GM12878 (cell line): Measurements from ENCODE around the gene VIPR2. TPM values are rescaled to one million over a fixed set of nuclear protein-coding genes. Genes with fewer than 3 reads are reported as not detected.

Source experiments
- ATAC-seq: fragments of 200-7000 bp; cut with Tn5 transposase; 3 replicates; pipeline ENCODE4 v1.9.1; 2020; ENCODE audit warnings: mild to moderate bottlenecking, moderate library complexity
- BruUV-seq: library from RNA; stranded (reverse); fragments of 400-500 nt; replicated peaks from 2 replicates; lab custom pipeline; 2021; lab: Mats Ljungman, UMichigan
- CTCF ChIA-PET: fragments of 300-600 bp; sonication (Branson Sonifier 250); formaldehyde crosslinking; extraction: SDS; loops from one replicate; lab custom pipeline; 2021; ENCODE audit warnings: inconsistent platforms; lab: Yijun Ruan, JAX
- POLR2A ChIA-PET: fragments of 350-600 bp; formaldehyde crosslinking; extraction: SDS; loops from one replicate; lab custom pipeline; 2021; ENCODE audit warnings: inconsistent platforms; lab: Charles Lee
- RAD21 ChIA-PET: fragments of 300-600 bp; sonication (Branson Sonifier 250); formaldehyde crosslinking; loops from one replicate; lab custom pipeline; 2023; ENCODE audit warnings: antibody characterized with exemption; ENCODE audit not compliant: unreplicated experiment; lab: Charles Lee
- SMC1A ChIA-PET: fragments of 300-600 bp; sonication (Branson Sonifier 250); formaldehyde crosslinking; loops from one replicate; lab custom pipeline; 2023; ENCODE audit not compliant: unreplicated experiment, uncharacterized antibody; lab: Charles Lee
- DNase-seq: peaks from one replicate; pipeline ENCODE4 v3.0.0-alpha.2; 2011; ENCODE audit warnings: low read depth, low spot score
- FAIRE-seq: peaks from 3 replicates; lab custom pipeline; 2011; peaks lifted over from hg19 to GRCh38; lab: Jason Lieb, UNC
- H2AFZ ChIP-seq: 2 replicates; pipeline ENCODE4 v1.6.0; 2011; ENCODE audit warnings: low read depth, low read length, control low read depth; ENCODE audit not compliant: control insufficient read depth
- H3K27ac ChIP-seq: 2 replicates; pipeline ENCODE4 v1.5.1; 2011; ENCODE audit warnings: control low read depth; ENCODE audit not compliant: control insufficient read depth, insufficient read depth
- H3K27me3 ChIP-seq, 2 experiments: replicated peaks in 1 of 2; 2 replicates each; pipeline versions ENCODE4 v1.6.0 to v1.6.1; 2011; ENCODE audit warnings: low read length in 1 of 2; ENCODE audit not compliant: control insufficient read depth in 2 of 2, insufficient read depth in 2 of 2
- H3K36me3 ChIP-seq, 2 experiments: 2 replicates each; pipeline ENCODE4 v1.5.1; 2011; ENCODE audit warnings: low read length in 1 of 2; ENCODE audit not compliant: control insufficient read depth in 2 of 2, insufficient read depth in 2 of 2
- H3K4me1 ChIP-seq: 2 replicates; pipeline ENCODE4 v1.6.1; 2011; ENCODE audit warnings: mild to moderate bottlenecking, low read length, moderate library complexity, mixed read lengths; ENCODE audit not compliant: control insufficient read depth, insufficient read depth
- H3K4me2 ChIP-seq: 2 replicates; pipeline ENCODE4 v1.6.0; 2011; ENCODE audit warnings: control low read depth; ENCODE audit not compliant: control insufficient read depth, insufficient read depth
- H3K4me3 ChIP-seq: fragments of 200-600 bp; sonication (generic); 2 replicates; pipeline ENCODE4 v1.5.1; 2016
- H3K79me2 ChIP-seq: 2 replicates; pipeline ENCODE4 v1.6.0; 2011; ENCODE audit warnings: low read length; ENCODE audit not compliant: control insufficient read depth, insufficient read depth
- H3K9ac ChIP-seq: 2 replicates; pipeline ENCODE4 v1.8.0; 2011; ENCODE audit warnings: low read length, control low read depth, mixed read lengths; ENCODE audit not compliant: control insufficient read depth, insufficient read depth
- H3K9me3 ChIP-seq: replicated peaks from 3 replicates; pipeline ENCODE4 v1.5.1; 2011; ENCODE audit warnings: mild to moderate bottlenecking, low read length; ENCODE audit not compliant: control insufficient read depth, insufficient read depth
- H4K20me1 ChIP-seq: 2 replicates; pipeline ENCODE4 v1.6.0; 2011; ENCODE audit not compliant: control insufficient read depth, insufficient read depth
- BRCA1 ChIP-seq: IDR thresholded peaks from 2 replicates; pipeline ENCODE4 v1.6.1; 2011; ENCODE audit warnings: low read depth, low read length, improper control_type of control experiment
- CHD1 ChIP-seq: IDR thresholded peaks from 2 replicates; pipeline ENCODE4 v1.6.1; 2012; ENCODE audit warnings: low read depth, low read length, improper control_type of control experiment
- JUNB ChIP-seq: IDR thresholded peaks from 2 replicates; pipeline ENCODE4 v1.6.1; 2016; ENCODE audit warnings: antibody characterized with exemption, mild to moderate bottlenecking
- JUND ChIP-seq: IDR thresholded peaks from 2 replicates; pipeline ENCODE4 v1.6.1; 2012; ENCODE audit warnings: low read depth, mild to moderate bottlenecking, low read length, improper control_type of control experiment, moderate library complexity
- POLR2AphosphoS5 ChIP-seq: IDR thresholded peaks from 2 replicates; pipeline ENCODE4 v1.6.1; 2011; ENCODE audit warnings: mild to moderate bottlenecking, low read length, inconsistent platforms
- RELA ChIP-seq: fragments of 450-650 bp; IDR thresholded peaks from 2 replicates; pipeline ENCODE4 v1.8.0; 2014; ENCODE audit warnings: borderline replicate concordance; ENCODE audit not compliant: partially characterized antibody
- SMC3 ChIP-seq: IDR thresholded peaks from 2 replicates; pipeline ENCODE4 v1.6.1; 2011; ENCODE audit warnings: low read length, improper control_type of control experiment, borderline replicate concordance
- SRF ChIP-seq, 2 experiments: IDR thresholded peaks; 2 replicates each; pipeline ENCODE4 v1.6.1; 2011; ENCODE audit warnings: low read depth in 2 of 2, low read length in 2 of 2, mild to moderate bottlenecking in 1 of 2, moderate library complexity in 1 of 2
- ZBTB4 ChIP-seq: fragments of 450-650 bp; formaldehyde crosslinking; IDR thresholded peaks from 2 replicates; pipeline ENCODE4 v1.4.0; 2022; ENCODE audit warnings: mild to moderate bottlenecking, moderate library complexity
- WGBS: methylation state at CpG from one replicate; pipeline ENCODE4 v1.1.6; 2016; ENCODE audit warnings: low lambda C conversion rate; ENCODE audit not compliant: insufficient replicate concordance, insufficient coverage; ENCODE audit errors: missing lambda C conversion rate; 5-methylcytosine and 5-hydroxymethylcytosine counted together
- in situ Hi-C: fragments of 300-500 bp; cut with MboI; formaldehyde crosslinking; loops from 9 replicates; pipeline ENCODE4 v1.14.3; 2018; ENCODE audit warnings: mixed read lengths
- intact Hi-C: fragments of 100-400 bp; cut with micrococcal nuclease; formaldehyde crosslinking; loops from one replicate; pipeline ENCODE4 v1.14.2; 2022; ENCODE audit not compliant: unreplicated experiment
- polyA plus RNA-seq, 11 experiments: library from polyadenylated mRNA; depleted of rRNA in 4 of 11; unstranded in 6 of 11; stranded (reverse) in 5 of 11; fragments of >200 nt; fragmentation: Nextera tagmentation in 4 of 11; fragmentation: Illumina TruSeq in 1 of 11; extraction: Ambion mirVana in 4 of 11; extraction: Trizol in 1 of 11; gene quantifications; 1 replicate in 1 of 11; 2 replicates in 10 of 11; pipeline versions ENCODE4 v1.2.1 to v1.2.3, GENCODE V29; 2011 to 2016; ENCODE audit warnings: inconsistent platforms in 2 of 11, missing spikeins in 2 of 11, low read depth in 1 of 11
- total RNA-seq, 4 experiments: library from RNA; depleted of rRNA in 3 of 4; stranded (reverse); fragments of >200 nt in 3 of 4; fragmentation: Illumina TruSeq in 1 of 4; extraction: Trizol in 1 of 4; gene quantifications; 2 replicates each; pipeline versions ENCODE4 v1.2.1 to v1.2.3, GENCODE V29; 2013 to 2021
- TF ChIP-seq, protein P1 (sequence below): fragments of 450-650 bp; IDR thresholded peaks from 2 replicates; pipeline ENCODE4 v1.6.1; 2017; ENCODE audit warnings: mild to moderate bottlenecking, moderate library complexity

VIPR2 gene
- total and polyA plus RNA-seq, 10 of the 15 experiments (the other 5 are each of a cell fraction or from before 2014, with no cell fraction given) = not detected

DNA sequence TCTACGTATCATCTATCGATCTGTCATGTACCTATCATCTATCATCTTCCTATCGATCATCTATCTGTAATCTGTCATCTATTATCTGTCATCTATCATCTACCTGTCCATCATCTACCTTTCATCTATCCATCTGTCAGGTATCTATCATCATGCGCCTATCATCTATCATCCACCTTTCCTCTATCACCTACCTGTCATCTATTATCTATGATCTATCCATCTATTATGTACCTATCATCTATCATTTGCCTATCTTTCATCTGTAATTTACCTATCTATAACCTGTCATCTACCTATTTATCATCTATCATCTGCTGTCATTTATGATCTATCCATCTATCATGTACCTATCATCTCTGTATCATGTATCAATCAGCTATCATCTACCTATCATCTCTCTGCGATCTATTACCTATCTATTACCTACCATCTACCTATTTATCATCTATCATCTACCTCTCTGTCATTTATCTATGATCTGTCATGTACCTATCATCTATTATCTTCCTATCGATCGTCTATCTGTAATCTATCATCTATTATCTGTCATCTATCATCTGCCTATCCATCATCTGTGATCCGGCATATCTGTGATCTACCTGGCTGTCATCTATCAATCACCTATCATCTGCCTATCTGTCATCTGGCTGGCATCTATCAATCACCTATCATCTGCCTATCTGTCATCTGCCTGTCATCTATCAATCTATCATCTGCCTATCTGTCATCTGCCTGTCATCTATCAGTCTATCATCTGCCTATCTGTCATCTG is 1.6 kb upstream of the VIPR2 start:
- no peak for DNase-seq
- intact Hi-C loops = no loop called here

More for the DNA sequence above, 1.6 kb upstream of the VIPR2 start:
- H3K9ac ChIP-seq = no peak overlapping the region
- H3K27ac ChIP-seq = no peak overlapping the region
- no peak overlapping the region for H2AFZ ChIP-seq
- no peaks in the 10 kb centered on the region for H3K27me3 ChIP-seq
- no peak for FAIRE-seq
- ATAC-seq = no peak
- SMC1A ChIA-PET = no interaction called here
- no peaks in the 10 kb centered on the region; the same call in 2 of the 3 replicates for H3K9me3 ChIP-seq
- no peaks in the 10 kb centered on the region for H3K79me2 ChIP-seq
- POLR2A ChIA-PET = no interaction called here
- H3K4me2 ChIP-seq = no peak overlapping the region
- in situ Hi-C loops = no loop called here
- TF ChIP-seq, protein P1, sequence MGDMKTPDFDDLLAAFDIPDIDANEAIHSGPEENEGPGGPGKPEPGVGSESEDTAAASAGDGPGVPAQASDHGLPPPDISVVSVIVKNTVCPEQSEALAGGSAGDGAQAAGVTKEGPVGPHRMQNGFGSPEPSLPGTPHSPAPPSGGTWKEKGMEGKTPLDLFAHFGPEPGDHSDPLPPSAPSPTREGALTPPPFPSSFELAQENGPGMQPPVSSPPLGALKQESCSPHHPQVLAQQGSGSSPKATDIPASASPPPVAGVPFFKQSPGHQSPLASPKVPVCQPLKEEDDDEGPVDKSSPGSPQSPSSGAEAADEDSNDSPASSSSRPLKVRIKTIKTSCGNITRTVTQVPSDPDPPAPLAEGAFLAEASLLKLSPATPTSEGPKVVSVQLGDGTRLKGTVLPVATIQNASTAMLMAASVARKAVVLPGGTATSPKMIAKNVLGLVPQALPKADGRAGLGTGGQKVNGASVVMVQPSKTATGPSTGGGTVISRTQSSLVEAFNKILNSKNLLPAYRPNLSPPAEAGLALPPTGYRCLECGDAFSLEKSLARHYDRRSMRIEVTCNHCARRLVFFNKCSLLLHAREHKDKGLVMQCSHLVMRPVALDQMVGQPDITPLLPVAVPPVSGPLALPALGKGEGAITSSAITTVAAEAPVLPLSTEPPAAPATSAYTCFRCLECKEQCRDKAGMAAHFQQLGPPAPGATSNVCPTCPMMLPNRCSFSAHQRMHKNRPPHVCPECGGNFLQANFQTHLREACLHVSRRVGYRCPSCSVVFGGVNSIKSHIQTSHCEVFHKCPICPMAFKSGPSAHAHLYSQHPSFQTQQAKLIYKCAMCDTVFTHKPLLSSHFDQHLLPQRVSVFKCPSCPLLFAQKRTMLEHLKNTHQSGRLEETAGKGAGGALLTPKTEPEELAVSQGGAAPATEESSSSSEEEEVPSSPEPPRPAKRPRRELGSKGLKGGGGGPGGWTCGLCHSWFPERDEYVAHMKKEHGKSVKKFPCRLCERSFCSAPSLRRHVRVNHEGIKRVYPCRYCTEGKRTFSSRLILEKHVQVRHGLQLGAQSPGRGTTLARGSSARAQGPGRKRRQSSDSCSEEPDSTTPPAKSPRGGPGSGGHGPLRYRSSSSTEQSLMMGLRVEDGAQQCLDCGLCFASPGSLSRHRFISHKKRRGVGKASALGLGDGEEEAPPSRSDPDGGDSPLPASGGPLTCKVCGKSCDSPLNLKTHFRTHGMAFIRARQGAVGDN = no peak
- TF ChIP-seq CHD1 (no peak), RELA (no peak), ZBTB4 (CRISPR knock-in tag) (no peak), JUND (no peak), JUNB (no peak), SRF (IDR thresholded peaks at IDR 0.05; ENCODE audit: low read depth in 2 of 2, low read length in 2 of 2) (no peak), POLR2AphosphoS5 (no peak), BRCA1 (no peak), SMC3 (no peak)
- CTCF ChIA-PET = no interaction called here
- 61% methylated on average over 8 of the region's 8 CpGs for WGBS
- no peak overlapping the region for H3K4me3 ChIP-seq
- H3K4me1 ChIP-seq = no peaks in the 10 kb centered on the region
- no peaks in the 10 kb centered on the region for H3K36me3 ChIP-seq
- H4K20me1 ChIP-seq = no peaks in the 10 kb centered on the region
- no TSS peak for BruUV-seq
- RAD21 ChIA-PET = no interaction called here
